Right lobe of liver (tissue), 6 donors: ENCODE measurements around the gene GFOD1. TPM values are rescaled to one million over a fixed set of nuclear protein-coding genes. Genes with fewer than 3 reads are reported as not detected.

Experiments used
- ATAC-seq, 4 donors: fragments of 200-7000 bp; cut with Tn5 transposase; one replicate each; pipeline ENCODE4 v1.9.1; 2020; ENCODE audit warnings: mild to moderate bottlenecking in 4 of 4, moderate library complexity in 4 of 4
- DNase-seq, 3 donors: peaks; one replicate each; pipeline ENCODE4 v3.0.0-alpha.2; 2020
- H3K27ac ChIP-seq, 3 donors: fragments of 200-600 bp; one replicate each; pipeline ENCODE4 v1.8.0; 2022
- H3K27me3 ChIP-seq, 2 donors: fragments of 200-600 bp; one replicate each; pipeline ENCODE4 v1.8.0; 2022
- H3K36me3 ChIP-seq, 4 donors: fragments of 200-600 bp; sonication (generic) in 1 of 4; one replicate each; pipeline versions ENCODE4 v1.5.1 to v1.8.0; 2017 to 2022; ENCODE audit warnings: control low read depth in 1 of 4
- H3K4me1 ChIP-seq, 4 donors: fragments of 200-600 bp; sonication (generic) in 1 of 4; one replicate each; pipeline versions ENCODE4 v1.5.1 to v1.8.0; 2017 to 2022; ENCODE audit warnings: control low read depth in 1 of 4
- H3K4me3 ChIP-seq, 3 donors: fragments of 200-600 bp; one replicate each; pipeline ENCODE4 v1.8.0; 2022
- H3K9me3 ChIP-seq, 4 donors: fragments of 200-600 bp; sonication (generic) in 1 of 4; one replicate each; pipeline versions ENCODE4 v1.5.1 to v1.8.0; 2017 to 2022; ENCODE audit warnings: control low read depth in 1 of 4
- POLR2A ChIP-seq: fragments of 450-650 bp; IDR thresholded peaks from one replicate; pipeline ENCODE4 v1.6.1; 2017; ENCODE audit warnings: antibody characterized with exemption, mild to moderate bottlenecking
- WGBS: methylation state at CpG from one replicate; pipeline ENCODE4 v1.1.6; 2018; ENCODE audit warnings: low coverage, low lambda C conversion rate; ENCODE audit not compliant: insufficient coverage; ENCODE audit errors: missing lambda C conversion rate; 5-methylcytosine and 5-hydroxymethylcytosine counted together
- intact Hi-C, 2 donors: fragments of 100-400 bp; cut with DNase I; formaldehyde crosslinking; loops; one replicate each; pipeline versions ENCODE4 v1.11.2 to v1.14.1; 2022
- total RNA-seq, 6 experiments: library from RNA; depleted of rRNA in 2 of 6; stranded (reverse); fragments of >200 nt in 2 of 6; fragmentation: NEBNext Ultra II Directional in 3 of 6; extraction: Animal tissue kit (Norgen Biotek cat#: 25700) in 3 of 6; gene quantifications; one replicate each; pipeline versions ENCODE4 v1.1.0 to v1.2.4, GENCODE V29; 2016 to 2023
- TF ChIP-seq, protein P1 (sequence below), 4 donors: fragments of 200-600 bp in 3 of 4; fragments of 450-650 bp in 1 of 4; IDR thresholded peaks; one replicate each; pipeline versions ENCODE4 v1.5.1 to v1.8.0; 2016 to 2022; ENCODE audit warnings: antibody characterized with exemption in 4 of 4, mild to moderate bottlenecking in 2 of 4
- donor health status: DM: no; HTN: yes; CAD: no.
- donor health status: DM: no; HTN: no; CAD: no.
- donor health status: DM: no; HTN: no; CAD: no.
- donor health status: DM: no; HTN: yes; CAD: no.
- donor health status: DM: no; HTN: yes; CAD: no.

GFOD1 gene
- total RNA-seq, 6 experiments from 2014 or later: 5.4 to 8.5 (median 7.5) TPM

DNA sequence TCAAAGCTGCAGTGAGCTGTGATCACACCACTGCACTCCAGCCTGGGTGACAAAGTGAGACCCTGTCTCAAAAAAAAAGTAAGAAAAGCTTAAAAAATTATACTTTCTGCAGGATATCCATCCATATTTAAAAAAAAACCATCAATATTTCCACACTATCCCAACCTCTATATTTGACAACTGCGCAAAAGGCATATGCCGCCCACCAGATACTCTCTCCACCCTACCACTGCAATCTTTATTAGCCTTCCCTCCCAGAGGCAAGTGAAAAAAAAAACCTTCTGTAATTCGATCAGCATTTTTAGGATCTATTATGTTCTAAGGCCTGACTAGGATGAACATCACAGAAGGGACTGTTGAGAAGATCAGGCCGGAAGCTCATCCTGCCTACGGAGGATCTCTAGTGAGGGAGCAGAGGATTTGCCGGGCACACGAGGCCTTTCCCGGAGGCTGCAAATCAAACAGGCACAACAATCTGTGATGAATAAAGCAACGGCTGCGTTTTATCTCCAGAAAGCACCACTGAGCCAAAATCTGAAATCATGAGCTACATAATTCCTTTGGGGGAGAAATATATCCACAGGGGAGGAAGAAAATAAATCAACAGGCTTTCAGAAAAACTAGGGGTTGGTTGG is 65.9 kb downstream of the GFOD1 start:
- Histone ChIP-seq H3K27me3 (no peaks in the 10 kb centered on the region), H3K4me1 (peaks cover 0 to 33% (median 9%) of the 10 kb centered on the region in 4 donors), H3K4me3 (no peak overlapping the region), H3K36me3 (no peaks in the 10 kb centered on the region), H3K27ac (peak overlapping the region in 1 of 3 donors; percentile 15), H3K9me3 (no peaks in the 10 kb centered on the region)
- 68% methylated on average over 10 of the region's 10 CpGs for WGBS
- no peak for DNase-seq
- no peak for TF ChIP-seq POLR2A
- TF ChIP-seq, protein P1, sequence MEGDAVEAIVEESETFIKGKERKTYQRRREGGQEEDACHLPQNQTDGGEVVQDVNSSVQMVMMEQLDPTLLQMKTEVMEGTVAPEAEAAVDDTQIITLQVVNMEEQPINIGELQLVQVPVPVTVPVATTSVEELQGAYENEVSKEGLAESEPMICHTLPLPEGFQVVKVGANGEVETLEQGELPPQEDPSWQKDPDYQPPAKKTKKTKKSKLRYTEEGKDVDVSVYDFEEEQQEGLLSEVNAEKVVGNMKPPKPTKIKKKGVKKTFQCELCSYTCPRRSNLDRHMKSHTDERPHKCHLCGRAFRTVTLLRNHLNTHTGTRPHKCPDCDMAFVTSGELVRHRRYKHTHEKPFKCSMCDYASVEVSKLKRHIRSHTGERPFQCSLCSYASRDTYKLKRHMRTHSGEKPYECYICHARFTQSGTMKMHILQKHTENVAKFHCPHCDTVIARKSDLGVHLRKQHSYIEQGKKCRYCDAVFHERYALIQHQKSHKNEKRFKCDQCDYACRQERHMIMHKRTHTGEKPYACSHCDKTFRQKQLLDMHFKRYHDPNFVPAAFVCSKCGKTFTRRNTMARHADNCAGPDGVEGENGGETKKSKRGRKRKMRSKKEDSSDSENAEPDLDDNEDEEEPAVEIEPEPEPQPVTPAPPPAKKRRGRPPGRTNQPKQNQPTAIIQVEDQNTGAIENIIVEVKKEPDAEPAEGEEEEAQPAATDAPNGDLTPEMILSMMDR (IDR thresholded peaks at IDR 0.05): no peak
- no peak for ATAC-seq
- intact Hi-C loops: no loop called here

DNA sequence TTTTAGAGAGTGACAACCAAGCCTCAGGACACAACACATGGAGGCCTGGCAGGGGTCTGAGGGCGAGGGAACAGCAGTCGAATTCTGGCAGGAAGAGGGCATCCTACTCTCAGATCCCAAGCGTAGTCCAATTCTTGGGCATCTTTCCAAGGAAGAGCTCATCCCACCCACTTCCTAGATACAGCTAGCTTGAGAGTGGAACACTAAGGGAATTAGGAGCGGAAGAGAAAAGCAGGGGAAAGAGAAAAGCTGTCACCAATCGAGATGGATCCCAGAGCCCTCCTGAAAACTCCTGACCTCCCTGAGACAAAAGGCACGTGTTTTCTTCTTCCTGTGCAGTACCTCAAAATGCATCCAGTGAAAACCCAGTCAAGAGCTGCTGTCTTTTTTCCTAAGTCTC is 67.1 kb downstream of the GFOD1 start:
- no peak for ATAC-seq
- Histone ChIP-seq H3K4me1 (peaks cover 0 to 33% (median 11%) of the 10 kb centered on the region in 4 donors), H3K4me3 (no peak overlapping the region), H3K27ac (no peak overlapping the region), H3K36me3 (no peaks in the 10 kb centered on the region), H3K27me3 (no peaks in the 10 kb centered on the region), H3K9me3 (no peaks in the 10 kb centered on the region)
- intact Hi-C loops: no loop called here
- no peak for DNase-seq
- WGBS: 70% methylated on average over 5 of the region's 6 CpGs
- no peak for TF ChIP-seq POLR2A
- TF ChIP-seq, protein P1 (IDR thresholded peaks at IDR 0.05): no peak

DNA sequence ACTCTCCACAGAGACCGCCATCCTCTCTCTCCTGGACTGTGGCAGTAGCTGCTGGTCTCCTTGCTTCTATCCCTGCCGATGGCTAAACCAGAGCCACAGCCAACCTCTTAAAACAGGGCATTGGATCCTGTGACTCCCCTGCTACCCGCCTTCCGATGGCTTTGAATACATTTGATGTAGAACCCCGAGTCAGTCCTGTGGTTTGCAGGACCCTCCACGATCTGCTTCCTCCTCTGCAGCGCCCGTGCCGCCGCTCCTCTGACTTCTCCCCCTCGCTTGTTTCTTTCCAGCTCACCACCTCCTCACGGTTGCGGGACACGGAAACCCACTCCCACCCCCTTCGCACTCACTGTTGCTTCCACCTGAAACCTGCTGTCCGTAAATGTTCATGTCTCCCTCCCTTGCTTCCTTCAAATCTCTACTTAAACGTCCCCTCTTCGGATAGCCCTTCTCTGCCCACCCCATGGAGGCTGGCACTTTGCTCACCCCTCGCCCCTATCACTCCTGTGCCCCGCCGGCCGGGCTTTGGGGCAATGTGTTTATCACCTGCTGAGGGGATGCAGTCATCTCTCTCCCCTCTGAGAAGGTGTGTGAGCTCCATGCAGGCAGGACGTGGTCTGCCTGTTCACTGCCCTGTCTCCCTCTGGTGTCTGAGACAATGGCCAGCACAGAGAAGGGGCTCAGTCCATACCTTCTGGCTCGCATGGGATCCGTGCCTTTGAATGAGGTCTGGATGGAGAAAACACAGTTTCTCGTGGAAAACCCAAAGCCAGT is 67.8 kb downstream of the GFOD1 start:
- Histone ChIP-seq H3K4me1 (peaks cover 0 to 35% (median 14%) of the 10 kb centered on the region in 4 donors), H3K9me3 (no peaks in the 10 kb centered on the region), H3K4me3 (no peak overlapping the region), H3K27me3 (no peaks in the 10 kb centered on the region), H3K27ac (peak overlapping the region in 1 of 3 donors; percentile 56), H3K36me3 (no peaks in the 10 kb centered on the region)
- intact Hi-C loops: loop anchor here in 1 of 2 donors (10.0 kb wide), 1 partner anchor 65 kb away; the partner anchor contains the start of gene GFOD1
- WGBS: 73% methylated on average over 22 of the region's 26 CpGs
- no peak for ATAC-seq
- TF ChIP-seq POLR2A: no peak
- TF ChIP-seq, protein P1 (IDR thresholded peaks at IDR 0.05): no peak
- DNase-seq: no peak

DNA sequence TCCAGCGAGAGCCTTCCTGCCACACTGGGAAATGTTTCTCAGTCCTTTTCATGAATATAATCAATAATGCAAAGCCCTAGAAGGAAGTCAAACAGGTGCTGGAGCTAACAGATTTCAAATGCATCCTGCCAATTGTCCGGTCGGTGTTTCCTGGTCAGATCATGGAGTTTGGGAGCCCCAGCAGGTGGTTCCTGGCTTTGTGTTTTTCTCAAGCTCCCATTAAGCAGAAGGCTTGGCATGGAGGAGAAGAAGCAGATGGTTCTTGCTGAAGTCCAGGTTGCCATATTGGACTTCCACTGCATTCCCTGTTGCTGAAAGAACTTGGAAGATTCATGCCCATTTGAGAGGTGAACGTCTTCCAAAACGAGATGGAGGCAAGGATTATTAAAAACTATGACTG is 68.6 kb downstream of the GFOD1 start:
- Histone ChIP-seq H3K9me3 (no peaks in the 10 kb centered on the region), H3K27ac (peak overlapping the region in 1 of 3 donors; percentile 56), H3K4me3 (no peak overlapping the region), H3K27me3 (no peaks in the 10 kb centered on the region), H3K36me3 (no peaks in the 10 kb centered on the region), H3K4me1 (peaks cover 0 to 43% (median 17%) of the 10 kb centered on the region in 4 donors)
- 45% methylated on average over 5 of the region's 5 CpGs for WGBS
- TF ChIP-seq POLR2A: no peak
- TF ChIP-seq, protein P1 (IDR thresholded peaks at IDR 0.05): no peak
- ATAC-seq: no peak
- DNase-seq: no peak
- intact Hi-C loops: loop anchor here in 1 of 2 donors (10.0 kb wide), 1 partner anchor 66 kb away; the partner anchor contains the start of gene GFOD1
